Heart right ventricle (tissue), 16 donors: Measurements from ENCODE around the gene TMEM53. TPM values are rescaled to one million over a fixed set of nuclear protein-coding genes. Genes with fewer than 3 reads are reported as not detected.

Experiments used
- ATAC-seq, 8 donors: fragments of 200-7000 bp; cut with Tn5 transposase; one replicate each; pipeline ENCODE4 v1.9.1; 2020; ENCODE audit warnings: mild to moderate bottlenecking in 8 of 8, moderate library complexity in 8 of 8, moderate number of reproducible peaks in 1 of 8
- DNase-seq, 2 donors: peaks; one replicate each; pipeline ENCODE4 v3.0.0-alpha.2; 2020
- H3K27ac ChIP-seq, 10 donors: fragments of 200-600 bp; sonication (generic) in 2 of 10; one replicate each; pipeline versions ENCODE4 v1.5.0 to v1.8.0; 2020 to 2022; ENCODE audit warnings: mild to moderate bottlenecking in 3 of 10
- H3K27me3 ChIP-seq, 7 donors: fragments of 200-600 bp; one replicate each; pipeline ENCODE4 v1.8.0; 2021 to 2022; ENCODE audit warnings: mild to moderate bottlenecking in 2 of 7
- H3K36me3 ChIP-seq, 9 donors: fragments of 200-600 bp; sonication (generic) in 1 of 9; one replicate each; pipeline versions ENCODE4 v1.5.0 to v1.8.0; 2020 to 2022; ENCODE audit warnings: mild to moderate bottlenecking in 2 of 9
- H3K4me1 ChIP-seq, 9 donors: fragments of 200-600 bp; sonication (generic) in 1 of 9; one replicate each; pipeline versions ENCODE4 v1.5.0 to v1.8.0; 2020 to 2022; ENCODE audit warnings: mild to moderate bottlenecking in 4 of 9
- H3K4me3 ChIP-seq, 10 donors: fragments of 200-600 bp; sonication (generic) in 2 of 10; one replicate each; pipeline versions ENCODE4 v1.5.0 to v1.8.0; 2020 to 2022; ENCODE audit warnings: mild to moderate bottlenecking in 7 of 10, moderate library complexity in 2 of 10
- H3K9me3 ChIP-seq, 11 donors: fragments of 200-600 bp in 10 of 11; sonication (generic) in 2 of 11; one replicate each; pipeline versions ENCODE4 v1.5.0 to v1.8.0; 2013 to 2022; ENCODE audit warnings: mild to moderate bottlenecking in 2 of 11, control low read depth in 1 of 11, moderate library complexity in 1 of 11
- CTCF ChIP-seq, 9 donors: fragments of 200-600 bp; sonication (generic) in 2 of 9; IDR thresholded peaks; one replicate each; pipeline versions ENCODE4 v1.5.0 to v1.8.0; 2021 to 2022; ENCODE audit warnings: antibody characterized with exemption in 9 of 9, mild to moderate bottlenecking in 5 of 9, moderate library complexity in 1 of 9
- WGBS, 2 donors: extraction: QIAGEN DNeasy Blood & Tissue Kit; methylation state at CpG; one replicate each; pipeline ENCODE4 v1.1.7; 2013; ENCODE audit warnings: inconsistent platforms in 1 of 2; 5-methylcytosine and 5-hydroxymethylcytosine counted together
- intact Hi-C, 10 donors: fragments of 100-400 bp; cut with DNase I; formaldehyde crosslinking; loops; one replicate each; pipeline versions ENCODE4 v1.11.1 to v1.14.2; 2022
- polyA plus RNA-seq, 2 donors: library from polyadenylated mRNA; stranded (reverse); fragments of 200-250 nt; gene quantifications; one replicate each; pipeline ENCODE4 v1.2.3, GENCODE V29; 2013
- total RNA-seq, 10 donors: library from RNA; stranded (reverse); fragmentation: NEBNext Ultra II Directional in 3 of 10; extraction: Animal tissue kit (Norgen Biotek cat#: 25700) in 3 of 10; gene quantifications; one replicate each; pipeline versions ENCODE4 v1.2.1 to v1.2.4, GENCODE V29; 2021 to 2023
- donor health status: Arrhythmogenic right ventricular cardiomyopathy.
- donor health status: ischemic (EF 13 %, LVEDD 7.1; RV severe dilation, severe dysfunction).
- donor health status: healthy with polysubstance abuse.
- donor health status: DM: no; HTN: yes; CAD: no.
- donor health status: DM: no; HTN: no; CAD: no.
- donor health status: ischemic (EF 25% LVEDD 6.9; RV normal size, moderate dysfunction).
- donor health status: ischemic (EF 25% LVEDD 5.7; RV mildly dilated, moderate dysfunction).
- donor health status: healthy.
- donor health status: DM: yes; HTN: yes; CAD: no.
- donor health status: Ischemic cardiomyopathy.
- donor health status: ischemic (EF 35%, LVEDD 5.7; RV mildly dilated, moderate dysfunction).
- donor health status: nonischemic (EF 11% LVEDD 7.7; RV severe dilation, severe dysfunction).
- donor health status: DM: yes; HTN: yes; CAD: no.
- donor health status: PGD.
- donor health status: ischemic (EF 29% LVEDD 5.4; RV normal size, mild dysfunction).
- donor health status: nonischemic (EF 23%, LVEDD 6.1; RV moderate dilation, normal function).

Gene TMEM53
- total and polyA plus RNA-seq, 12 donors, result 6.6 to 21.0 (median 12.2) TPM

- H3K36me3 ChIP-seq, result no peaks in the 10 kb centered on the region
- intact Hi-C loops, result no loop called here
- H3K27me3 ChIP-seq, result no peaks in the 10 kb centered on the region
- no peaks in the 10 kb centered on the region for H3K9me3 ChIP-seq
- H3K27ac ChIP-seq, result no peak overlapping the region
- H3K4me1 ChIP-seq, result peaks cover 0 to 27% (median 3%) of the 10 kb centered on the region in 9 donors
- no peak for ATAC-seq
- 85 to 86% methylated on average over 14 of the region's 14 CpGs for WGBS, 2 donors
- no peak for TF ChIP-seq CTCF (IDR thresholded peaks at IDR 0.05)
- no peak overlapping the region for H3K4me3 ChIP-seq
- no peak for DNase-seq
Observed at GRCh38 chr1:44681905-44682882, 7.9 kb upstream of the TMEM53 start.

- H3K27me3 ChIP-seq, result no peaks in the 10 kb centered on the region
- no peak overlapping the region for H3K27ac ChIP-seq
- no peak for TF ChIP-seq CTCF (IDR thresholded peaks at IDR 0.05)
- intact Hi-C loops, result no loop called here
- no peak for DNase-seq
- H3K4me3 ChIP-seq, result no peak overlapping the region
- peaks cover 0 to 44% (median 17%) of the 10 kb centered on the region in 9 donors for H3K4me1 ChIP-seq
- no peaks in the 10 kb centered on the region for H3K9me3 ChIP-seq
- no peaks in the 10 kb centered on the region for H3K36me3 ChIP-seq
- ATAC-seq, result no peak
- 93 to 95% methylated on average over 5 of the region's 5 CpGs for WGBS, 2 donors
Observed at GRCh38 chr1:44679468-44679867, 5.2 kb upstream of the TMEM53 start.

- no peak for ATAC-seq
- Histone ChIP-seq H3K27me3 (no peaks in the 10 kb centered on the region), H3K9me3 (no peaks in the 10 kb centered on the region), H3K4me3 (no peak overlapping the region), H3K36me3 (no peaks in the 10 kb centered on the region), H3K27ac (no peak overlapping the region), H3K4me1 (peaks cover 0 to 44% (median 17%) of the 10 kb centered on the region in 9 donors)
- intact Hi-C loops, result no loop called here
- no peak for TF ChIP-seq CTCF (IDR thresholded peaks at IDR 0.05)
- no peak for DNase-seq
- WGBS, 2 donors, result 77 to 79% methylated on average over 4 of the region's 4 CpGs
Observed at GRCh38 chr1:44678626-44679025, 4.3 kb upstream of the TMEM53 start.

- no peak for TF ChIP-seq CTCF (IDR thresholded peaks at IDR 0.05)
- H3K36me3 ChIP-seq, result no peaks in the 10 kb centered on the region
- DNase-seq (no peak), ATAC-seq (no peak)
- no peak overlapping the region for H3K4me3 ChIP-seq
- no peaks in the 10 kb centered on the region for H3K9me3 ChIP-seq
- WGBS, 2 donors, result 88 to 97% methylated on average over 2 of the region's 2 CpGs
- no peak overlapping the region for H3K27ac ChIP-seq
- intact Hi-C loops, result no loop called here
- peaks cover 1 to 49% (median 21%) of the 10 kb centered on the region in 9 donors for H3K4me1 ChIP-seq
- no peaks in the 10 kb centered on the region for H3K27me3 ChIP-seq
Observed at GRCh38 chr1:44678120-44678519, 3.8 kb upstream of the TMEM53 start.
